Placental pericyte (primary cell): ENCODE results near the gene PLA2G2C. TPM values are rescaled to one million over a fixed set of nuclear protein-coding genes. Genes with fewer than 3 reads are reported as not detected.

Experiments
- total RNA-seq: library from RNA; depleted of rRNA; stranded (reverse); fragments of >200 nt; gene quantifications from 2 replicates; pipeline ENCODE4 v1.2.3, GENCODE V29; 2012

The PLA2G2C gene
- total RNA-seq = not detected in 2 replicates

GRCh38 chr1:20185834-20186782 lies at the start of gene PLA2G2C, which contains the start of gene UBXN10:
Gene PLA2G2C (minus strand): TSS chr1:20186518. CDS start chr1:20177363, 9,155 bp downstream.
Gene UBXN10 (plus strand): TSS chr1:20186096. CDS start chr1:20190562, 4,466 bp downstream.

GRCh38 chr1:20138961-20139550 lies 47.3 kb downstream of the PLA2G2C start, which contains the start of gene PLA2G2F:
Gene PLA2G2F (plus strand): TSS chr1:20139323. CDS start chr1:20139428, 105 bp downstream.

GRCh38 chr1:20119347-20119746 lies 67.0 kb downstream of the PLA2G2C start, which contains the start of gene PLA2G2D:
Gene PLA2G2D (minus strand): TSS chr1:20119536. CDS start chr1:20119498, 38 bp downstream.

Other genes starting within 250 kb of the PLA2G2C start
- gene PLA2G2A, start 206.9 kb downstream of the PLA2G2C start, total RNA-seq = not detected in 2 replicates
- not detected in 2 replicates for gene PLA2G5, start 116.3 kb downstream of the PLA2G2C start, total RNA-seq
- not detected in 2 replicates for gene PLA2G2D, start 67.0 kb downstream of the PLA2G2C start, total RNA-seq
- not detected in 2 replicates for gene PLA2G2F, start 47.2 kb downstream of the PLA2G2C start, total RNA-seq
- not detected in 2 replicates for gene UBXN10, start 422 bp downstream of the PLA2G2C start, total RNA-seq
- gene VWA5B1, start 104.4 kb upstream of the PLA2G2C start, total RNA-seq = not detected in 2 replicates